HG03378 (cell line): Measurements from ENCODE around the gene COL7A1.

Experiments used
- ATAC-seq: cut with Tn5 transposase; IDR thresholded peaks from one replicate; pipeline ENCODE4 v1.9.1; 2021; ENCODE audit warnings: mild to moderate bottlenecking, moderate library complexity; ENCODE audit not compliant: unreplicated experiment

The COL7A1 gene

DNA sequence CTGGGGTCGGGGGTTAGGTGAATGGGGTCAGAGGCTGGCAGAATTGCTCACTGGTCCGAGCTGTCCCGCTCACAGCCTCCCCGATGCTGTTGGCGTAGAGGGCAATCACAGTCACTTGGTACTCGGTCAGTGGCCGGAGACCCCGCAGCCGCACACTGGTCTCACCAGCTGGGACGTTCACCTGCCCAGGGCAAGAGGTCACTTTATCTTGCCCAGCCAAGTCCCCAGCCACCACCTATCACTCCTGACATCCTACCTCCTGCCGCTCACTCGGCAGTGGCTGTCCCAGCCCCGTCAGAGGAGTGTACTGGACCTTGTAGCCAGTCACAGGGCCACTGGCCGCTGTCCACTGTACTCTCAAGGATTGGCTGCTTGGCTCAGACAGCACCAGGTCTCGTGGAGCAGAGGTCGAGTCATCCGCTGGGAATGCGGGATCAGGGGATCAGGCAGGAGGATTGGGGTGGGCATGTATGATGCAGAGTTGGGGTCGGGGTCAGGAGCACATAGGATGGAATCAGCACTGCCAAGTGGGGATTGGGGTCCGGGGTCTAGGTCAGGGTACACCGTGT is 2.5 kb downstream of the COL7A1 start:
- no peak for ATAC-seq

DNA sequence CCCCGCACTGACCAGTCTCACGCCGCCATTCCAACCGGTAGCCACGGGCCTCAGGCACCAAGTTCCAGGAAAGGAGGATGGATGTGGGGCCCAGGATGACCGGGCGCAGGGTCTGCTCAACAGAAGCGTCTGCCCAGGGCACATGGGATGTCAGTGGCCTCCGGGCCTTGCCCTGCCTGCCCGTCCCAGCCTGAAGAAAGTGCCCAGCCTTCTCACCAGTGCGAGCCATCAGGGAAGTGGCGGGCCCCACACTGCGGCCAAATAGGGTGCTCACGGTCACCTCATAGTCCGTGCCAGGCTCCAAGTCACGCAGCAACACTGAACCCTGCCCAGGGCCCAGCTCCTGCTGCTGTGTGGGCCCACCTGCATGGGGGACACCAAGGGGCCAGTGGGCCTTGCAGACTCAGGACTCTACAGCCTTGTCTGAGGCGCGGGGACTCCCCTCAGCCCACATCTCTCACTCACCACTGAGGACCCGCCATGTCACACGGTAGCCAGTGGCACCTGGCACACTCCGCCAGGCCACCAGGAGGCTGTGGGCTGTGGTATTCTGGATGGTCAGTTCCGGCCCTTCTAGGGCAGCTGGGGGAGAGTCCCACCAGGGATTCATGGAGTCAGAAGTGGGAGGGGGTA is 3.1 kb downstream of the COL7A1 start:
- ATAC-seq = no peak

DNA sequence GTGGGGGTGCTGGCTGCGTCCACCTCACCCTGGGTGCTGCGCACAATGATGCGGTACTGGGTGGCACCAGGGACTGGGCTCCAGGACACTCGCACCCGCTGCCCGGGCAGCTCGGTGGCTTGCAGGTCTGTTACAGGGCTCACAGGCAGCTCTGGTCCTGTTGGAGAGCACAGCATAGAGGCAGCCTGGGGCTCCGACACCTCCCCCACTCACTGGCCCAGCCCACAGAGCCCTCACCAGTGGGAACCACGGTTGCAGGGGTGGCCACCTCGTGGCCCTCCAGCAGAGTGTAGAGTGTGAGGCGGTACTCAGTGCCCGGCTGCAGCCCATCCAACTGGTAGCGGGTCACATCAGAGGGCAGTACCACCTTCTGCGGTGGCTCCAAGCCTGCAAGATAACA is 3.7 kb downstream of the COL7A1 start:
- ATAC-seq = no peak

GRCh38 chr3:48588230-48588629 is 6.9 kb downstream of the COL7A1 start:
- ATAC-seq = no peak

GRCh38 chr3:48587686-48588085 is 7.4 kb downstream of the COL7A1 start:
- no peak for ATAC-seq

DNA sequence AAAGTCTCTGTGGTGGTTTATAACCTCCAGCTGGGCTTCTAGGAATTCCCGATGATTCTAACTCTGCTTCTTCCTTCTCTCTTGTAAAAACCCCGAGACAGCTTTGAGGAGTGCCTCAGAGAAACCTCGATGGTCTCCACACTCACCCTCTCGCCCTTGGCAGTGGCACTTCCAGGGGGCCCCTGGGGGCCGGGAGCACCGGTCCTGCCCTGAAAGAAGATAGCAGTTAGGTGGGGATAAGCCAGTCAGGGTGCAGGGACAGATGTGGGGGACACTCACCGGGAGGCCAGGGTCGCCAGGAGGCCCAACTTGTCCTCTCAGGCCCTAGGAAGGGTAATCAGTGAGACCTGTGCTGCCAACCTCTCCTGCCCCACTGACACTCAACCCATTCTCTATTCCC is 9.7 kb downstream of the COL7A1 start:
- ATAC-seq = no peak

- ATAC-seq = no peak
These were observed 10.3 kb downstream of the COL7A1 start for GRCh38 chr3:48584836-48585235.

DNA sequence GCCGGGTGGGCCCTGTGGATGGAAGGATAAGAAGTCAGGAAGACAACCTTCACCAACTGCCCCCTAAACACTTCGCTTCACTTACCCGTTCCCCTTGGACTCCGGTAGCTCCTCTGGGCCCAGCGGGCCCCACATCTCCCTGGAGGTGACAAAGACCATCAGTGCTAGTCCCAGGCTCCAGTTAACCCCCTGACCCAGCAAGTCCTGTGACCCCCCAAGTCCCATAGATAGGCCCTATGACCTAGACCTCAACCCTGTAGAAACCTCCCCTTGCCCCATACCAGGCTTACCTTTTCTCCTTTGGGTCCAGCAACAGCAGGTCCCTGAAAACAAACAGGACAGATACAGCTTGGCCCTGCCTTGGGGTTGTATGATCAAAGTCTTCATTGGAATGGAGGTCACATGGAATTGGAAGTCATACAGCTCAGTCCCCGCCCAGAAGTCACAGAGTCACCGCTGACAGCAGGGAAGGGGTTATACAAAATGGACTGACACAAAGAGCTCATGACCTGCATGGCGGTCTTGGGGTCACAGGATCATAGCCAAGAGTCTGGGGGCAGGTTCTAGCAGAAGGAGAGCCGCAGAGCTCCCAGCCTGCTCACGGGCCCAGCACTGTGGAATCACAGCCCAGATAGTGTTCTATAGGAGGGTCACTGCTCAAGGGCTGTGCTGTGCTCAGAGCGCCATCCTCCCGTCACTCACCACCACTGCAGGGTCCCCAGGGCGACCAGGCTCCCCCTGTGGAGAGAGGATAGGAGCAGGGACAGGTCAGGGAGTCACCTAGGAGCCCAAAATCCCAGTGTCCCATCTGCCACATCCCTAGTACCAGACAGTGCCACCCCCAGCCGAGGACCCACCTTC is 13.3 kb downstream of the COL7A1 start:
- no peak for ATAC-seq

DNA sequence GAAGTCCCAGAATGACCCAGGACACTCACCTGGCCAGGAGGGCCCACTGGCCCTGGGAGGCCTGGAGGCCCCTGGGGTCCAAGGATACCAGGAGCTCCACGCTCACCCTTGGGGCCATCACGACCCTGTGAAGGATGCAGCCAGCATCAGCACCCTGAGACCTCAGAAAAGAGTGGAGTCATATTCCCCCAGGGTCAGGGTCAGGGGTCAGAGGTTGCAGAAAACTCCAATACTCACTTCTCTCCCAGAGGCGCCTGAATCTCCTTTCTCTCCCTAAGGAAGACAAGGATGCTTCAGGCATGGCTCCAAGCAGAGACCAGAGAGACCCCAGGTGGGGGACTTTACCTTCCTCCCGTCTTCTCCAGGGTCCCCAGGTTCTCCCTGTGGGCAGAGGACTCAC is 18.5 kb downstream of the COL7A1 start:
- no peak for ATAC-seq

GRCh38 chr3:48575366-48575765 is 19.8 kb downstream of the COL7A1 start:
- ATAC-seq = no peak

DNA sequence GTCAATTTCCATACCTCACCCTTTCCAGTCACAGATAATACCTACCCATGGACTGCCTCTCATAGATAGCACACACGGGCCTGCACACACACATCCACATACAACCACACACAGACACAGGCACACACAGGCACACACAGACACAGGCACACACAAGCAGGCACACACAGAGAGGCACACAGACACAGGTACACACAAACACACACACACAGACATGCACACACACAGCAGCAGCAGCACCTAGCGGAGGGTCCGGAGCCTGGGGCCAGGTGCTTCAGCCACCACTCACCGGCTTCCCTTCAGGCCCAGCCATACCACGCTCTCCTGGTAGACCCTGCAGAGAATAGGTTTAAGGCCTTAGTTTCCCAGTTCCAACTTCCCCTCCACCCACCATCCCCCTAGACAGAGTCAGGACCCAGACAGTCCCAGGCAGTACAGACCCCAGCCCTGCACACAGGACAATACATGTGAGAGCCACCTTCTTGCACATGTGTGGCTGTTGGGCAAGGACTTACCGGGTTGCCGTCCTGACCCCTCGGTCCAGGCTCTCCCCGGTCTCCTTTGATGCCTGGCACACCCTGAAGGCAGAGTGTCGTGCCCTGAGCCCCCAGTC is 21.1 kb downstream of the COL7A1 start:
- no peak for ATAC-seq

GRCh38 chr3:48572517-48572916 is 22.6 kb downstream of the COL7A1 start:
- no peak for ATAC-seq

GRCh38 chr3:48571938-48572337 is 23.2 kb downstream of the COL7A1 start:
- no peak for ATAC-seq

GRCh38 chr3:48569808-48570450 is 25.2 kb downstream of the COL7A1 start:
- ATAC-seq = no peak

GRCh38 chr3:48569400-48569799 is 25.7 kb downstream of the COL7A1 start:
- ATAC-seq = no peak

DNA sequence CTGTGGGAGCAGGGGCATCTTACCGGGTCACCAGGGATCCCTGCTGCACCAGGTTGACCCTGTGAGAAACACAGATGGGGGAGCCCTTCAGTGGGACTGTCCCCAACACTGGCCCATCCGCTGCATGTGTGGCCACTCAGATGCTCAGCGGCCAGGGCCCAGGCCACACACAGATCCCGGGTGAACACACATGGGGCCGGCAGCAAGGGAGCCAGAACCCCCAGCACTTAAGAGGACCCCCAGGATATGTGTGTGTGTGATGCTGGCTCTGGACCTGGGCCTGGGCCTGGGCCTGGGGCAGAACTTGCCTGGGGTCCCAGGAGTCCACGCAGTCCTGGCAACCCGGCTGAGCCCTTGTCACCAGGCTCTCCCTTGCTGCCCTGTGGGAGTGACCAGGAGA is 26.7 kb downstream of the COL7A1 start:
- ATAC-seq = no peak

DNA sequence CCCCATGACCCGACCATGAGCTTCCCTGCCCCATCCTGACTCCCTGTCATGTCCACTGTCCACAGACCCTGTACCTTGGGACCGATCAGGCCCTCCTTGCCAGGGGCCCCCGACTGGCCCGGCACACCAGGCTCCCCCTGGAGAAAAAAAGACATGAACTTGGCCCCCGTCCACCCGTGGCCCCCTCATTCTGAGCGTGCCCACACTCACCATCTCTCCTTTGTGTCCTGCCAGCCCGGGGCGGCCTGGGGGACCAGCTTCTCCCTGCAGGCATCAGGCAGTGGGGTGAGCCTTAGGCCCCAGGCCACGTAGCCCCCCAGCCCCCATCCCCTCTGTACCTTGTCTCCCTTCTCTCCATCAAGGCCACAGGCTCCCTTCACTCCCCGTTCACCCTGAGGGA is 27.6 kb downstream of the COL7A1 start:
- ATAC-seq = no peak

DNA sequence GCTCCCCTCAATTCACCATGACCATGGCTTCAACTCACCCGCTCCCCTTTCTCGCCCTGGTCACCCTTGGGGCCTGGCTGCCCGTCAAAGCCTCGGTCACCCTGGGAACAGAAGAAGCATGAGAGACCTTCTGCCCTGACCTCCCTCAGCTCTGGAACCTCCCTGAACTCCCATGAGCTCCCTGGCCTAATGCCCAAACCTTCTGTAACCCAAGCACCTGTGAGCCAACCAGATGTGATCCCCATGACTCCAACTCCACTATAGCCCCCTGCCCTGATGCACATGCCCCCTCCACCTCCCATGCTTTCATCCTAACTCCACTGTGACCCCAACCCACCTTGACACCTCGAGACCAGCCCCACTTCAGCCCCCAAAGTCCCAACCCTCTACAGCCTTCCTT is 28.0 kb downstream of the COL7A1 start:
- ATAC-seq = no peak

- no peak for ATAC-seq
These were observed 28.7 kb downstream of the COL7A1 start for GRCh38 chr3:48566401-48566760.

- ATAC-seq = no peak
These were observed 29.3 kb downstream of the COL7A1 start for GRCh38 chr3:48565591-48566400.

DNA sequence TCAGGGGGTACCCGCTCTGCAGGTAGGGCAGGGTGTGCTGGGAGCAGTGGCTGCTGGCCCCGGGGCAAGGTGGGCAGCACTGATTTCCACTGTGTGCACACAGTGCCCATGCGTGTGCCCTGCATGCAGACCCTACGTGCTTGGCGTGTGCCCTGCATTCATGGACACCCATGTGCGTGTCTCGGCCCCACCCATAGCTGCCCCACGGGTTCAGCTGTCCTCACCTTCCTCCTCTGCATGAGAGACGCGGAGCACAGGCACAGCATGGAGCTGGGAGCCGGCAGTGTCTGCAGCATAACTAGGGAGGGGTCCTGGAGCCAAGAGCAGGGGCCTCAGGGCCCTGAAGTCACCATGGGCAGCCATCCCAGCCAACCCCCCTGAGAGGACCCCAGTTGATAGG is 29.9 kb downstream of the COL7A1 start:
- no peak for ATAC-seq
